GM18517 (cell line): ENCODE data around the gene MAST1.
"Not testable (repeated sequence)": the region's sequence is repeated elsewhere in the genome, so short reads cannot be mapped to it uniquely, and the experiment has no call there.

Experiments used
- ATAC-seq: cut with Tn5 transposase; IDR thresholded peaks from one replicate; pipeline ENCODE4 v1.9.1; 2021; ENCODE audit warnings: mild to moderate bottlenecking, moderate library complexity; ENCODE audit not compliant: unreplicated experiment

The MAST1 gene

GRCh38 chr19:12838886-12839756 is 806 bp downstream of the MAST1 start:
- ATAC-seq: no peak

- no peak for ATAC-seq
These were observed 2.1 kb downstream of the MAST1 start for GRCh38 chr19:12840091-12841079.

GRCh38 chr19:12841094-12841493 is 2.8 kb downstream of the MAST1 start:
- no peak for ATAC-seq

- no peak for ATAC-seq
These were observed 4.2 kb downstream of the MAST1 start for GRCh38 chr19:12842511-12842910.

GRCh38 chr19:12843328-12843727 is 5.0 kb downstream of the MAST1 start:
- ATAC-seq: no peak

GRCh38 chr19:12843999-12844732 is 5.9 kb downstream of the MAST1 start:
- no peak for ATAC-seq

- ATAC-seq: not testable (repeated sequence)
These were observed 8.3 kb downstream of the MAST1 start for GRCh38 chr19:12846613-12847012.

GRCh38 chr19:12847159-12848139 is 9.1 kb downstream of the MAST1 start:
- peak; percentile 59 for ATAC-seq

- no peak for ATAC-seq
These were observed 18.3 kb downstream of the MAST1 start for GRCh38 chr19:12856653-12857052.

GRCh38 chr19:12858041-12858928 is 20.0 kb downstream of the MAST1 start:
- ATAC-seq: no peak

GRCh38 chr19:12859546-12859945 is 21.2 kb downstream of the MAST1 start:
- ATAC-seq: no peak

- no peak for ATAC-seq
These were observed 25.8 kb downstream of the MAST1 start for GRCh38 chr19:12864143-12864542.

GRCh38 chr19:12864721-12865715 is 26.7 kb downstream of the MAST1 start:
- ATAC-seq: no peak

- ATAC-seq: no peak
These were observed 27.6 kb downstream of the MAST1 start for GRCh38 chr19:12865746-12866415.

GRCh38 chr19:12866416-12867119 is 28.3 kb downstream of the MAST1 start:
- ATAC-seq: no peak
